ENCODE data around the gene GABPB1.

Gene GABPB1

DNA sequence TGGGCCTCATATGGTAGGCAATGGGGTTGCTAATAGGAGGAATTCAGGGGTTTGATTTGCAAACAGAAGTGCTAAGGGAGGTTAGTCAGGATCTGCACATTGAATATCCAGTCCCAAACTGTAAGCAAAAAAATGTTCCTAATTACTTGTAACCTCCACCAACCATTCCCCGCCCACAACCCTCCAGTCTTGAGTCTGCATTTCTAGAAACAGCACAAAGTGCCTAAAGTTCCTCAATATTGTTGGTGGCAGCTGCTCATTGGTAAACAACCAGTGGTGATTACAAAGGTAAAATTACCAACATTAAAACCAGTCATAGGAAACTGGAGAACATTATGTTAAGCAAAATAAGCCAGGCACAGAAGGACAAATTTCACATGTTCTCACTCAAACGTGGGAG is 108.4 kb downstream of the GABPB1 start:
- H3K27ac ChIP-seq (ENCODE audit: low read depth, low read length) = no peak overlapping the region
- H3K4me1 ChIP-seq (ENCODE audit: control insufficient read depth, insufficient read depth, low read length) = no peaks in the 10 kb centered on the region
- H3K36me3 ChIP-seq (ENCODE audit: control insufficient read depth, insufficient read depth, low read length) = no peaks in the 10 kb centered on the region
- H3K27me3 ChIP-seq (ENCODE audit: control insufficient read depth, insufficient read depth, low read length) = no peaks in the 10 kb centered on the region
- no peak overlapping the region for H3K9ac ChIP-seq (ENCODE audit: low read length)
- H3K4me3 ChIP-seq (ENCODE audit: low read length) = no peak overlapping the region

DNA sequence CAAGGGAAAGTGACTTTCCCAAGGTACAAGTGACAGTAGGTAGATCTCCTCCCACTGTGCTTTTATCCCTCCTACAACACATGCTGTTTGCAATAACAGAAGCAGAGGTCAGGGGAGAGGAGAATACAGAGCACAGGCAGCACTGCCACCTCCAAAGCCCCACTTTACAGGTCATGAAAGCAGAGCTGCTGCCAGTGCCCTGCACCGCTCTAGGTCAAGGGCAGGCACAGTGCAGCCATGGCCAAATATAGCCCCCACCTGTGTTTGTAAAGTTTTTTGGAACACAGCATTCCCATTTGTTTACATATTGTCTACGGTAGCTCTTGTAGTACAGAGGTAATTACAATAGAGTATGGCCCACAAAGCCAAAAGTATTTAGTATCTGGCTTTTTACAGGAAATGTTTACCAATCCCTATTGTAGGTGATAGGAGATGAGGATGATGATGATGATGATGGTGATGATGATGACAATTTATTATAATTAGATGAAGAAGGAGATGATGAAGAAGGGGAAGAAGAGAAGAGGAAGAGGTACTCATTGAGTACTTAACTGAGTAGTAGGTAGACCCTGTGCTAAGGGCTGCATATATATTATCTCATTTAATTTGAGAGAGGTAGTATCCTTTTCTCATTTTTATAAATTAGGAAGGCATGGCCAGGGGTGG is 109.9 kb downstream of the GABPB1 start:
- Histone ChIP-seq H3K27ac (ENCODE audit: low read depth, low read length) (no peak overlapping the region), H3K9ac (ENCODE audit: low read length) (no peak overlapping the region)

DNA sequence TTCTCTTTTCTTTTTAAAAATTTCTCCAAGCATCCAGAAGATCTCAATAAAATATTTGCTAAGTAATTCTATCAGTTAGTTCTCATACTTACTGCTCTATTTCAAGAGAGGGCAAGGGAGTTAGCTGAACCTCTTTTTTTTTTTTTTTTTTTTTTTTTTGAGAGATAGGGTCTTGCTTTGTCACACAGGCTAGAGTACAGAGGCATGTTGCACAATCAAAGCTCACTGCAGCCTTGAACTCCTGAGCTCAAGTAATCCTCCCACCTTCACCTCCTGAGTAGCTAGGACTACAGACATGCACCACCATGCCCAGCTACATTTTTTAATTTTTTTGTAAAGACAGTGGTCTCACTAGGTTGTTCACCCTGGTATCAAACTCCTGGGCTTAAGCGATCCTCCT is 110.8 kb downstream of the GABPB1 start:
- no peaks in the 10 kb centered on the region for H3K4me1 ChIP-seq (ENCODE audit: control insufficient read depth, insufficient read depth, low read length)
- H3K9ac ChIP-seq (ENCODE audit: low read length) = no peak overlapping the region
- H3K36me3 ChIP-seq (ENCODE audit: control insufficient read depth, insufficient read depth, low read length) = no peaks in the 10 kb centered on the region
- H3K4me3 ChIP-seq (ENCODE audit: low read length) = no peak overlapping the region
- H3K27me3 ChIP-seq (ENCODE audit: control insufficient read depth, insufficient read depth, low read length) = no peaks in the 10 kb centered on the region
- H3K27ac ChIP-seq (ENCODE audit: low read depth, low read length) = no peak overlapping the region

More for the DNA sequence above, 109.9 kb downstream of the GABPB1 start:
- Histone ChIP-seq H3K4me3 (ENCODE audit: low read length) (no peak overlapping the region), H3K4me1 (ENCODE audit: control insufficient read depth, insufficient read depth, low read length) (no peaks in the 10 kb centered on the region), H3K27me3 (ENCODE audit: control insufficient read depth, insufficient read depth, low read length) (no peaks in the 10 kb centered on the region), H3K36me3 (ENCODE audit: control insufficient read depth, insufficient read depth, low read length) (no peaks in the 10 kb centered on the region)

DNA sequence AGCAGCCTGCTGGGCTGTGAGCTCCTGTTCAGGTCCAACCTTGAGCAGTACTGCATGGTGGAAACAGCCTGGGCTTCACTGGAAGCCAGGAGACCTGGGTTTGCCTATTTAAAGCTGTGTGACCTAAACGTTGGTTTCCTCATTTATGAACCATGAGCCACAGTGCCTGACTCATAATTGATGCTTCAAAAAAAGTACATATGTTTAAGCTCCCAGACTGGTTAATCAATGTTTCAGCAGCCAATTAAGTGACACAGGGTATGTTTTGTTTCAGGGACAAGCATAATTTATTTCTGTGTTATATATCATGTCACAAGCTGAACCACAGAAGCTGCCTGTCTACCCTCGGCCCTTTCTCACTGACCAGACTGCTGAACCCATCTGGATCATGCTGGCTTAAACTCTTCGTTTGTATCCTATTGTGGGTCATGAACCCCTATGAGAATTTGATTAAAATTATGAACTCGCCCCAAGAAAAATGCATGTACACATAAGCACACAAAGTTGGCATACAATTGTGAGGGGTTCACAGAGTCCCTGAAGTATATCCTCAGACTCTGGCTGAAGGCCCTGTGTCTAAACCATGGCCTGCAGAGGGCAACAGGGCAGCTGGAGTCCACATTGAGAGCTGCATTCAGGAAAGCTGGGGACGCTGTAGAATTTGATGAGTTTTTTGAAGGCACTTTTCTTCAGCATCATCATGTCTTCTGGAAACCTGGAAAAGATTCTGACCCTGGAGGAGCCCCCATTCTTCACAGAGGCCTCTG is 113.1 kb downstream of the GABPB1 start:
- no peak overlapping the region for H3K9ac ChIP-seq (ENCODE audit: low read length)
- H3K27ac ChIP-seq (ENCODE audit: low read depth, low read length) = no peak overlapping the region
- no peaks in the 10 kb centered on the region for H3K27me3 ChIP-seq (ENCODE audit: control insufficient read depth, insufficient read depth, low read length)
- no peaks in the 10 kb centered on the region for H3K36me3 ChIP-seq (ENCODE audit: control insufficient read depth, insufficient read depth, low read length)
- no peaks in the 10 kb centered on the region for H3K4me1 ChIP-seq (ENCODE audit: control insufficient read depth, insufficient read depth, low read length)
- H3K4me3 ChIP-seq (ENCODE audit: low read length) = no peak overlapping the region

DNA sequence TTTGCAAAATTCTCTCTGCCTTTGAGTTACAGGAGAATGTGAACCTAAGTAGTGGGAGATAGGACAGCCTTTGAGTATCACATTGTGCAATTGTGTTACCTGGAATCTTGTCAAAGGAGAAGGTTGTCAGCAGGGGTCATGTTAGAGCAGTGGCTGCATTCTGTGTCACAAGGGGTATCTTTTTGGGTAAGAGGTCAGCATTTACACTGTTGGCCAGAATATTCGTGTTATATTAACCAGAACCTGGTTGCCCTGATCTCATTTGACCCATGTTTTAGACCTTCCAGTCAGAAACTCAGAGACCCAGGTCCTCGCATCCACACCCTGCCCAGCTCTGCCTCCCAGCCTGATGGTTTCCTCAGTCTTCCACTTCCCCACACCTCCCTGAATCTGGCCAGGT is 116.7 kb downstream of the GABPB1 start:
- Histone ChIP-seq H3K27ac (ENCODE audit: low read depth, low read length) (no peak overlapping the region), H3K27me3 (ENCODE audit: control insufficient read depth, insufficient read depth, low read length) (no peaks in the 10 kb centered on the region), H3K36me3 (ENCODE audit: control insufficient read depth, insufficient read depth, low read length) (no peaks in the 10 kb centered on the region), H3K9ac (ENCODE audit: low read length) (no peak overlapping the region), H3K4me1 (ENCODE audit: control insufficient read depth, insufficient read depth, low read length) (no peaks in the 10 kb centered on the region), H3K4me3 (ENCODE audit: low read length) (no peak overlapping the region)

DNA sequence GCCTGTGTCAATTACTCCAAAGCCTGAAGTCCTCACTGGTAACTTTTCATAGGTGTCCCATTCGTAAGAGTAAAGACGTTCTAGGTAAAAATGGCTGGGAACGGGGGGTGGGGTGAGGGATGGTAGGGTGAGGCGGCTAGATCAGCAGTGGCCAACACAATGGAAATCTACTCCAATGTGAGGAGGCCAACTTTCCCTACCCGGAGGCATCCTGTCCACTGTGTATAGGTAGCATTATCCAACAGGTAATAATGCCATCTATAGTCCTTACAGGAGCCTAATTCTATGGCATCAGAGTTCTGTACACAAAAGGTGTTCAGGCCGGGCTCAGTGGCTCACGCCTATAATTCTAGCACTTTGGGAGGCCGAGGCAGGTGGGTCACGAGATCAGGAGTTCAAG is 118.6 kb downstream of the GABPB1 start:
- H3K4me3 ChIP-seq (ENCODE audit: low read length) = no peak overlapping the region
- H3K27me3 ChIP-seq (ENCODE audit: control insufficient read depth, insufficient read depth, low read length) = no peaks in the 10 kb centered on the region
- H3K9ac ChIP-seq (ENCODE audit: low read length) = no peak overlapping the region
- H3K27ac ChIP-seq (ENCODE audit: low read depth, low read length) = no peak overlapping the region
- H3K4me1 ChIP-seq (ENCODE audit: control insufficient read depth, insufficient read depth, low read length) = no peaks in the 10 kb centered on the region
- no peaks in the 10 kb centered on the region for H3K36me3 ChIP-seq (ENCODE audit: control insufficient read depth, insufficient read depth, low read length)

DNA sequence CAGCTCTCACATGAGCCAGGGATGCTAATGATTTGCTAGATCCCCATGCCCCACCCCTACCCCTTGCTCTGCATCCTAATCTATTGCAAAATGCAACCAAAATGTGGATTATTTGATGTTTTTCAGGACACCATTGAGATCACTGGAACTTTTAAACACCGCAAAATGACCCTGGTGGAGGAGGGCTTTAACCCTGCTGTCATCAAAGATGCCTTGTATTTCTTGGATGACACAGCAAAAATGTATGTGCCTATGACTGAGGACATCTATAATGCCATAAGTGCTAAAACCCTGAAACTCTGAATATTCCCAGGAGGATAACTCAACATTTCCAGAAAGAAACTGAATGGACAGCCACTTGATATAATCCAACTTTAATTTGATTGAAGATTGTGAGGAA is 119.2 kb downstream of the GABPB1 start:
- Histone ChIP-seq H3K9ac (ENCODE audit: low read length) (no peak overlapping the region), H3K27ac (ENCODE audit: low read depth, low read length) (no peak overlapping the region), H3K27me3 (ENCODE audit: control insufficient read depth, insufficient read depth, low read length) (no peaks in the 10 kb centered on the region), H3K36me3 (ENCODE audit: control insufficient read depth, insufficient read depth, low read length) (no peaks in the 10 kb centered on the region), H3K4me1 (ENCODE audit: control insufficient read depth, insufficient read depth, low read length) (no peaks in the 10 kb centered on the region), H3K4me3 (ENCODE audit: low read length) (no peak overlapping the region)

DNA sequence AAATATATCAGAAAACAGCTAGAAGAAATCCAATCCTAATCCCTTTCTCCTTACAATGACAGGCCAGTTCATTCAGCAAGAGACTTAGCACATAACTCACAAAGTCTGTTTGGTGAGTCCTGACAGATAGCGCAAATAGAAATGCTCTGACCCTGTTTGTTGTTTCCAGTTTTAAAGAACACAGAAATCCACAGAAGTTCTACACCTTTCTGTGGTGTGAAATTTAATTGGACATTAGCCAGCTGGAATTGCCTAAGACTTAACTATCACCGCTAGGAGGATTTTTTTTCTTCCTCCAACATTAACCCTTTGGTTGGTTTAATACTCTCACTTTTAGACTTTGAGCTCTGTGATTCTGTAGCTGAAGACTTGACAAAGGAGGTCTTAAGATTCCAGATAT is 120.2 kb downstream of the GABPB1 start:
- no peaks in the 10 kb centered on the region for H3K4me1 ChIP-seq (ENCODE audit: control insufficient read depth, insufficient read depth, low read length)
- H3K9ac ChIP-seq (ENCODE audit: low read length) = no peak overlapping the region
- H3K4me3 ChIP-seq (ENCODE audit: low read length) = no peak overlapping the region
- H3K36me3 ChIP-seq (ENCODE audit: control insufficient read depth, insufficient read depth, low read length) = no peaks in the 10 kb centered on the region
- no peaks in the 10 kb centered on the region for H3K27me3 ChIP-seq (ENCODE audit: control insufficient read depth, insufficient read depth, low read length)
- no peak overlapping the region for H3K27ac ChIP-seq (ENCODE audit: low read depth, low read length)

DNA sequence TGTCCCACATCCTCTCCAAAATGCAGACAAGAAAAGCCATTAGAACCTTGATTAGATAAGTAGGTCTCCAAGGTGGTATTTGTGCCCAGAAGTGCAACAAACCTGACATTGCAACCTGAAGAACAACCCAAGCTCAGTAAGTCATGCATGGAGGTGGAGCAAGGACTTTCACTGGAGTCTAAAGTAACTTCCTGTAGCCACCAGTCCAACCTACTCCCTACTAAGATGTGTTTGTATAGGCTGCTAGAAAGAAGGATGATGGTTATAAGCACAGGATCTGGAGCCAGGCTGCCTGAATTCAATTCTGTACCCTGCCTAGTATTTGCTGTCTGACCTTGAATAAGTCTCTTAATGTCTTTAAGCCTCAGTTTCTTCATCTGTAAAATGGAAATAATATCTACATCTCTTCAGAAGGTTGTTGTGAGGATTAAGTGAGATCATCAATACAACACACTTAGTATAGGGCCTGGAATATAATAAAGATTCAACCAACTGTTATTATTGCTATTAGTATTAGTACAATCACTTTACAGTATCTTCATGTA is 121.7 kb downstream of the GABPB1 start:
- no peak overlapping the region for H3K4me3 ChIP-seq (ENCODE audit: low read length)
- H3K9ac ChIP-seq (ENCODE audit: low read length) = no peak overlapping the region
- H3K27me3 ChIP-seq (ENCODE audit: control insufficient read depth, insufficient read depth, low read length) = no peaks in the 10 kb centered on the region
- no peak overlapping the region for H3K27ac ChIP-seq (ENCODE audit: low read depth, low read length)
- no peaks in the 10 kb centered on the region for H3K36me3 ChIP-seq (ENCODE audit: control insufficient read depth, insufficient read depth, low read length)
- H3K4me1 ChIP-seq (ENCODE audit: control insufficient read depth, insufficient read depth, low read length) = no peaks in the 10 kb centered on the region

DNA sequence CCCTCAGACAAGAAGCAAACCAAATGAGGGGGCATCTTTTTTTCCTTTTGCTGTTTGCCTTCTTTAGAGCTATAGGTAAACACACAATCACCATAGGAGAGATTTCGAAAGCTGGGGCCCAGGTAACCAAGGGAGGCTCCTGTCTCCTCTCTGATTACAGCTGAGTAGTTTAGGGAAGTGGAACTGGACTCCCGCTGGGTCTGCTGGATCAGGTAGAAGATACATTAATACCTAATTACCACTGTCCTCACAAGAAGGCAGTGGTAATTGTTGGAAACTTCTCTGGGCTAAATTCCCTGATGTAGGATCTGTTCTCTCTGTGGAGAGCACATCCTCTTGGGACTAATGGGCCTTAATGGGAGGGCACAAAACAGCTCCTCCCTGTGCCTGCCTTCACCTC is 122.2 kb downstream of the GABPB1 start:
- H3K27ac ChIP-seq (ENCODE audit: low read depth, low read length) = no peak overlapping the region
- no peaks in the 10 kb centered on the region for H3K4me1 ChIP-seq (ENCODE audit: control insufficient read depth, insufficient read depth, low read length)
- H3K27me3 ChIP-seq (ENCODE audit: control insufficient read depth, insufficient read depth, low read length) = no peaks in the 10 kb centered on the region
- H3K9ac ChIP-seq (ENCODE audit: low read length) = no peak overlapping the region
- no peak overlapping the region for H3K4me3 ChIP-seq (ENCODE audit: low read length)
- H3K36me3 ChIP-seq (ENCODE audit: control insufficient read depth, insufficient read depth, low read length) = no peaks in the 10 kb centered on the region

DNA sequence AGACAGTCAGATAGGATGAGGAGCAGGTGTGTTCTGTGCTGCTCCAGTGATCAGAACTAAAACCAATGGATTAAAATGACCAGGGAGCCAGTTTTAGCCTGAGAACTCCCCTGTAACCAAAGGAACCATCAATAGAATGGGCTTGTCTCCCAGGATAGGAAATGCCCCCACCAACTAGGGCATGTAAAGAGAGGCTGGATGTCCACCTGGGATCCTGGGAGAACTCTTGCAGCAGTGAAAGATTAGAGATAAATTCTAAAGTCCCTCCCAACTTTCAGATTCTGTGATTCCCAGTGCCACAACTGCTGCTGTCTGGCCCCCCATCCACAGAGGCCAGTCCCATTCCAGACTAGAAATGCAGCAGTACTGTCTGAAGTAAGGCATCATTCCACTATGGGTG is 123.2 kb downstream of the GABPB1 start:
- Histone ChIP-seq H3K27ac (ENCODE audit: low read depth, low read length) (no peak overlapping the region), H3K4me1 (ENCODE audit: control insufficient read depth, insufficient read depth, low read length) (no peaks in the 10 kb centered on the region), H3K27me3 (ENCODE audit: control insufficient read depth, insufficient read depth, low read length) (no peaks in the 10 kb centered on the region), H3K36me3 (ENCODE audit: control insufficient read depth, insufficient read depth, low read length) (no peaks in the 10 kb centered on the region), H3K4me3 (ENCODE audit: low read length) (no peak overlapping the region), H3K9ac (ENCODE audit: low read length) (no peak overlapping the region)

DNA sequence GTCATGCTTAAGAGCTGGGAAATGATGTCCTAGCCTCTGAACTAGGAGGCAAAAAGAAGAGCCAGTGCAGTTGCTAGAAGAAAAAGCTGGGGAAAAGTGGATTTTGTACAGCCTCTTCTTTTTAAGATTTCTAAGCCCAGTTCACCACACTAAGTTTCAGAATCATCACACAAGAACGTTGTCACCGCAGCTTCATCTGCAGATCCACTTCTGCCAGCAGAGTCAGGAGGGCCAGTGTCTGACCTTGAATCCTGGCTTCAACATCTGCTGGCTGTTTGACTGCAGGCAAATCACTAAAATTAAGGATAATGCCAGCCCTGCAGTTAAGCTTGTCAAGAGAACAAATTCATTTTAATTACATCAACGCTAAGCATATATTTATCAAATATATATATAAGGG is 125.7 kb downstream of the GABPB1 start:
- Histone ChIP-seq H3K4me1 (ENCODE audit: control insufficient read depth, insufficient read depth, low read length) (no peaks in the 10 kb centered on the region), H3K36me3 (ENCODE audit: control insufficient read depth, insufficient read depth, low read length) (no peaks in the 10 kb centered on the region), H3K9ac (ENCODE audit: low read length) (no peak overlapping the region), H3K4me3 (ENCODE audit: low read length) (no peak overlapping the region), H3K27me3 (ENCODE audit: control insufficient read depth, insufficient read depth, low read length) (no peaks in the 10 kb centered on the region), H3K27ac (ENCODE audit: low read depth, low read length) (no peak overlapping the region)

DNA sequence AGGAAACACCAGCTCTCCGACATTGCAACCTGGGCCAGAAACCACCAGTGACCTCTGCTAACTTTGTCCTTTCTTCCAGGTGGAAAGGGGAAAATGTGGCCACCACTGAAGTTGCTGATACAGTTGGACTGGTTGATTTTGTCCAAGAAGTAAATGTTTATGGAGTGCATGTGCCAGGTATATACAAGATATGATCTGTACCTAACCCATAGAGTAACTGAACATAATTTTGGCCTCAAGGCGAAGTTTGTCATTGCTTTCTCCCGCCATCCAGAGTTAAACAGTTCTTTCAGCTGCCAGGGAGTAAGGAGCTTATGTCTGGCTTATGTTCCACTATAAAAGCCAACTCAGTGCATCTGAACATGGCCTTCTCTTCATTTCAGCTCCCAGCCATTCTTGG is 126.1 kb downstream of the GABPB1 start:
- no peaks in the 10 kb centered on the region for H3K36me3 ChIP-seq (ENCODE audit: control insufficient read depth, insufficient read depth, low read length)
- H3K27me3 ChIP-seq (ENCODE audit: control insufficient read depth, insufficient read depth, low read length) = no peaks in the 10 kb centered on the region
- no peak overlapping the region for H3K9ac ChIP-seq (ENCODE audit: low read length)
- no peak overlapping the region for H3K4me3 ChIP-seq (ENCODE audit: low read length)
- H3K4me1 ChIP-seq (ENCODE audit: control insufficient read depth, insufficient read depth, low read length) = no peaks in the 10 kb centered on the region
- H3K27ac ChIP-seq (ENCODE audit: low read depth, low read length) = no peak overlapping the region
